ENCODE data around the gene SLC26A1.

The SLC26A1 gene

DNA sequence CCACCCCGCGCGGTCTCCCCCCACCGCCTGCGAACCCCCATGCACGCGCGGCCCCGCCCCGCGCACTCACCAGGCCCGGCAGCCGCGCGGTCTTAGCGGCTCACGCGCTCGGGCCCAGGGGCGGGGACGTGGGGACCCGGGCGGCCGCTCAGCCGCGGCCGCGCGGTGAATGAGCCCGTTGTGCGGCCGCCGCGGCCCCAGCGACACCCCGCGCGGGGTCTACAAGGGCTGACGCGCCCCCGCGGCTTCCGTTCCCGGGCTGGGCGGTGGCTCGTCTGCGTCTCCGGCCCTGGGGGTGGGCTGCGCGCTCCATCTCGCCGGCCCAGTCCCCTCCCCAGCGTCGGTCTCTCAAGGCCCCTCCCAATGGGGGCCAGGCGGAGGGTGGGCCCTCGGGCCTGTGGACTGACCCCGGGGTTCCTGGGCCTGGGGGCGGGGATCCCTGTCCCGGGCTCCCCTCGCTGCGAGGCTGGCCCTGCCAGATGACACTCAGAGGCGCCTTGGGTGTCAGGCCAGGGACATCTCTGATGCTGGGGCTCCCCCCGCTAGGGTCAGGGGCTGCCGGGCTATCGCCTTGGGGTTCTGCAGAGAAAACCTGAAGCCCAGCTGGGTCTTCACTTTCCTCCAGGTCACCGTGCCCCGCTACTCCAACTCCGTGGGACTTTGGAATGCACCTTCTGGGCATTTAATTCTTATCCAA is 4.3 kb upstream of the SLC26A1 start:
- peak; percentile 78 for DNase-seq

DNA sequence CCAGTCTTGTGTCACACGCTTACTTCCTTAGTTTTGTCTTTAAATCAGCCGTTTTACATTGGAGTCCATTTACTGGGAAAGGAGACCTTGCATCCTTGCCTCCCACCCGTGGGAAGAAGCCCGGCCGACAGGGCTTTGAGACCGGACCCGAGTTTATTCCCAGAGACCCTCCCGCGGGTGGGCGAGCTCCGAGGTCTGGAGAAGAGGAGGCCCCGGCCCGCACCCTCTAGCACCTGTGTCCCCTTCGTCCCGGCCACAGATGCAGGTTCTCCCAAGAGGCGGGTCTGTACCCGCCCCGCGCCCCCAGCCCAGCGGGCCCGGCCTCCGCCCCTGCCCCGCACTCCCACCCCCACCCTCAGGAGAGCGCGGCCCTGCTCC is 3.8 kb upstream of the SLC26A1 start:
- no peak for DNase-seq

DNA sequence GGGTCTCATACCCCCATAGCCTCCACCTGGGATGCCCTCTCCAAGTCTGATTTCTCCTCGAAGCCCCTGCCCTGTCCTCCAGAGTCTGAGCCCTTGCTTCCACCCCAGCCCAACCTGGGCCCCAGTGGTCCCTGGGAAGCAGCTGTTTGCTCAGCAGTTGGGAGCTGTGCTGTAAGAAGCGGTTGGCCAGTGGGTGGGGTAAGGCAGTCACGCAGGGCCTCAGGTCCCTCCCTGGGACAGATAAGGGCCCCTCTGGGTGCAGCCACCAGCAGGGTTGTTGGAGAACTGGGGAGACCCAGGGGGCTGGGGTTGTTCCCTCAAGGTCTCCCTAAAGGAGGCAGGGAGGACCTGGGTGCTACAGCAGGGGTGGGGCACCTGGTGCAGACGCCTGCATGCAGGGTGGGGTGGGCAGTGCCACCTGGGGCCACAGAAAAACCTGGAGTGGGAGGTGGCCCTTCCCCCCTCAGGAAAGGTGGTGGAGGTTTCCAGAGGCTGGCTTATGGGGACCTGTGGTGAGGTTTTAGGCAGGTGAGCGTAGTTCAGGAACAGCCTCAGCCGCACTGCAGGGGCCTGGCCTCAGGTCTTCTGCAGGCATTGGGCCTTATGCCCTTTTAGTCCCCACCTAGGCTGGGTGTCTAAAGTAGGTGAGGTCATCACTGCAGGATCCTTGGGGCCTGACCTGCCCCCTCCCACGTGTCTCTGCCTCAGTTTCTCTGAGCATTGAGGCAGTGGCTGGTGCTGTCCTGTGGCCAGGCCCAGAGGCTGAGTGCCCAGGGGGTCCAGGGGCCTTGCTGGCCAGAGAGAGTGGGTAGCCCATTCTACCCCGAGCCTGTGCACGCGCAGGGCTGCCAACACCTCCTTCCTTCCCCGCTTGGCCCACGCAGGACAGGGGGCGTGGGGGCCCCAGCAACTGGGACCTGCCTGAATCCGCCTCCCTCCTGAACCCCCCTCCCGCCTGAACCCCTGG is 3.1 kb upstream of the SLC26A1 start:
- no peak for DNase-seq

DNA sequence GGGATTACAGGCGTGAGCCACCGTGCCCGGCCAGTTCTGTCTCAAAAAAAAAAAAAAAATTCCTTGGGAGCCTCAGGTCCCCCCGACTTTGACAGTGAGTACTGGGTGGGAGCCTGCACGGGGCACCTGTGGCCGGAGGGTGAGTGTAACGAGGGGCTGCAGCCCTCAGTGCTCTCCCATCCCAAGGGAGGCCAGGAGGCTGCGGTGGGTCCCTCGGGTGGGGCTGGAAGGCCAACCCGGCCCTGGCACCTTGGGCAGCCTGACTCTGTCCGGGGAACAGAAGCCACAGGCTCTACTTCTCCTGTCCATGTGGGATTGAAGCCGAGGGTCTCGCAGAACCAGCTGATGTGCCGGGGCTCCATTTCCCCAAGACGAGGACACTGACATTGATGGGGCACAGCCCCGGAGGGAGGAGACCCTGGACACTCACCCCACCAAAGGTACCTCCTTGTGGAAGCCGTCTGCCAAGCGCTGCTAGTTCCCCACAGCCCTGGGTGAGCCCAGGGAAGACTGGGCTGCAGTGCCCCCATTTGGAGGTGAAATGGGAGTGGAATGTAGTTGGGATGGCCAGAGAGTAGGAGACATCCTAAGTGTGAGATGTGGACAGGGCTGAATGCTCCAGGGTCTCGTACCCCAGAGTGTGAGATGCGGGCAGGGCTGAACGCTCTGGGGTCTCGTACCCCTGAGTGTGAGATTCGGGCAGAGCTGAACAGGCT is 2.3 kb upstream of the SLC26A1 start:
- DNase-seq: no peak

DNA sequence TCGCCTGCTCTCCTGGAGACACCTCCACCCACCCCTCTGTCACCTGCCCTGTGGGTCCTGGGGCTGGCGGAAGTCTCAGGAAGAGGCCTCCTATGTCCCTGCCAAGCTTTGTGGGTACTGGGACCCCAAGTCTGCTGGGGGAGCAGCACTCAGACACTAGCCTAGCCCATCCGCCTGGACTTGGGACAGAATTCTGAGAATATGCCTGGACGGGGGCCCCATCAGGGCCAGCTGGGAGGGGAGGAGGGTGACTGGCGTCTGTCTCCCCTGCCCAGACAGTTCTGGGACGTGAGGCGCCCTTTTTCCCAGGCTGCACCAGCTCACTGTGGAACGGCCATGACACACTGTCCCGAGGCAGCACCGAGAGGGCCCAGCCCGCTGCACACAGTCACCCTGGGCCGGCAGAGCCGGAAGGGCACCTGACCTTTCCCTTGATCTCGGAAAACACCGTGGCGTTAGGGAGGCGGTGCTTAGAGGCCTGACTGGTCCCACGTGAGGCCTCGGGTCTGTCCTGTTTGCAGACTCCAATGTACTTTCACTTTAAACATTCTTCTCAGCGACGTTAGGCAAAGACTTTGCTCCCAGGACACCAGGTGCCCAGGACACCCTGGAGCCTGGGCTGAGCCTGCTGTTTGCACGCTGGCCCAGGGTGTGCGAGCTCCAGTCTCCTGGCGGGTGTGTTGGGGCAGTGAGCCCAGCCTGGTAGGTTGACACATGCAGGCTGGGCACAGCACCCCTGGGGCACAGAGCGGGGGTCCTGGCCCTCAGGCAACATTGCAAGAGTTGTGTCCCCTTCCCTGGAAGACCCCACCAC is 700 bp downstream of the SLC26A1 start:
- no peak for DNase-seq

DNA sequence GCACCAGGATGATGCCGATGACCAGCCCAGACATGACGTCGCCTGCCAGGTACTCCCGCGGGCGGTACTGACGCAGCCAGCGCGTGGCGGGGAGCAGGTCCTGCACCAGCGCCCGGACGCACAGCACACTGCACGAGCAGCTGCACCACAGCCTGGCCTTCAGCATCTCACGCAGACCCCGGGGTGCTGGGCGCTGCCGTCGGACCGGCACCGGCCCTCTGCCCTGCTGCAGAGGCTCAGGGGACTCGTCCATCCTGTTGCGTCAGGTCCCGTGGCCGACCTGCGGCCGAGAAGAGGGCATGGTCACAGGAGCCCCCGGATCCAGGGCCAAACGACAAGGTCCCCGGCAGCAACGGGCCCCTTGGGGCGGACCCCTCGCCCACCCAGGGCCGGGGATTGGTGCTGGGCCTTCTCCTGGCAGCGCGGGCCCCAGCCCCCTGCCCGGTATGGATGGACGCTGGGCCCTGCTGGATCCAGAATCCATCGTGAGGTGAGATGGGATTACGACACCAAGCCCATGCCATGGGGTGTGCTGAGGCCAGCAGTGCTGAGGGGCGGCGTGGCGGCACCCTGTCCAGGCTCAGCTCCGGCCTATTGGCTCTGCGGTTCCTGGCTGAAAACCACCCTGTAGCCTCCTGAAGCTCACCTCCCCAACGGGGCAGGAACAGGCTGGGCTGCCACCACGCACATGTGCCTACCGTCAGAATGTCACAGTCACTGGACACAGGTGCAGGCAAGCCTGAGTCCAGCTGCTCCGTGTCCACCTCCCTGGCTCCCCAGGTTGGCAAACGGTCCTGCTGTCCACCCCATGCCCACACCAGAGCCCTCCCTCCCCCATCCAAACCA is 1.5 kb downstream of the SLC26A1 start:
- no peak for DNase-seq

DNA sequence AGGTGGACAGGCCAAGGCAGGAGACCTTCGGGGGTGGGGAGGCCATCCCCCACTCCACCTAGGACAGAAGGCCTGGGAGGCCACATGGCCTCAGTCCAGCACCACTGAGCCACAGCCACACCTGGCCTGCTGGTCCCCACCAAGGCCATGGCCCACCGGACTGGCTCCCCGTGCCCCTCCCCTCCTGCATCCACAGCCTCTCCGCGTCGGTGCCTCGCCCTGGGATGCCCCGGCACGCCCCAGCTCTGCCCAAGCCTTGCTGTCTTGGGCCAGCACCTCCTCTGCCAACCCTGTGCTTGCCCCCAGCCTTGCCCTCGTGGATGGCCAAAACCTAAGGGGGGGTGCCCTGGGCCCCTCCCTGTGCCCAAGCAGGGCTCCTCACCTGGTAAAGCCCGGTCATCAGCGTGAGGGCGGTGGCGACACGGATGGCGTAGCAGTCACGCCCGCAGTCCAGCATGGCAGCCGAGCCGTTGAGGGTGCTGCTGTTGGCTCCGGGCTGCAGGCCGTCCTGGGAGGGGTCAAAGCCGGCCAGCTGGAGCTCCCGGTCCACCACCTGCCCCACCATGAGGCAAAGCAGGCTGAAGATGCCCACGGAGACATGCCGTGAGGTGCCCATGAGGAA is 2.3 kb downstream of the SLC26A1 start:
- no peak for DNase-seq

DNA sequence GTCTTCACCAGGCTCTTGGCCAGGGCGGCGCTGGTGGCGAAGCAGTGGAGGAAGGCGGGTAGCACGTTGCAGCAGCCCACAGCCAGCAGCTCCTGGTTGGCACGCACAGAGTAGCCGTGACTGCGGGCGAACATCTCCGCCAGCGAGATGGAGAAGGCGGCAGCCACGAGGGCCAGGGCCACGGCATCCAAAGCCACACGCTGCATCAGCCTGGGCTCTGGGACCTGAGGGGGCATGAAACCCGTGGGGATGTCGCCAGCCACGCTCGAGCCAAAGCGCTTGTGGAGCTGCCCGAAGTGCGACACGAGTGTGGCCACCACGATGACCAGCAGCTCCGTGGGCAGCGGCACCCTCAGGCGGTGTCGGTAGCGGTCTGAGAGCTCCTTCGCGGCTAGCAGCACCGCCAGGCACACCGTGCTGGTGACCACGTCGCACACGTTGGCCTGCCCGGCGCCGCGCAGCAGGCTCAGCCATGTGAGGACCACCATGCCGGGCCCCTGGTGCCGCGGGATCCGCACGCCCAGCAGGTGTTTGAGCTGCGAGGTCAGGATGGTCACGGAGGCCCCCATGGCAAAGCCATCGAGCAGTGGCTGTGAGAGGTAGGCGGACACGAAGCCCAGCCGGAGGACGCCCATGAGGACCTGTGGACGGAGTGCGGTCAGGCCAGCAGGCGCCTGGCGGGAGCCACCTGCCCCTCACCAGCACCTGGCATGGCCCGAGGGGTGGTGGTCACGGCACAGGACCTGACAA is 3.3 kb downstream of the SLC26A1 start:
- DNase-seq: no peak

DNA sequence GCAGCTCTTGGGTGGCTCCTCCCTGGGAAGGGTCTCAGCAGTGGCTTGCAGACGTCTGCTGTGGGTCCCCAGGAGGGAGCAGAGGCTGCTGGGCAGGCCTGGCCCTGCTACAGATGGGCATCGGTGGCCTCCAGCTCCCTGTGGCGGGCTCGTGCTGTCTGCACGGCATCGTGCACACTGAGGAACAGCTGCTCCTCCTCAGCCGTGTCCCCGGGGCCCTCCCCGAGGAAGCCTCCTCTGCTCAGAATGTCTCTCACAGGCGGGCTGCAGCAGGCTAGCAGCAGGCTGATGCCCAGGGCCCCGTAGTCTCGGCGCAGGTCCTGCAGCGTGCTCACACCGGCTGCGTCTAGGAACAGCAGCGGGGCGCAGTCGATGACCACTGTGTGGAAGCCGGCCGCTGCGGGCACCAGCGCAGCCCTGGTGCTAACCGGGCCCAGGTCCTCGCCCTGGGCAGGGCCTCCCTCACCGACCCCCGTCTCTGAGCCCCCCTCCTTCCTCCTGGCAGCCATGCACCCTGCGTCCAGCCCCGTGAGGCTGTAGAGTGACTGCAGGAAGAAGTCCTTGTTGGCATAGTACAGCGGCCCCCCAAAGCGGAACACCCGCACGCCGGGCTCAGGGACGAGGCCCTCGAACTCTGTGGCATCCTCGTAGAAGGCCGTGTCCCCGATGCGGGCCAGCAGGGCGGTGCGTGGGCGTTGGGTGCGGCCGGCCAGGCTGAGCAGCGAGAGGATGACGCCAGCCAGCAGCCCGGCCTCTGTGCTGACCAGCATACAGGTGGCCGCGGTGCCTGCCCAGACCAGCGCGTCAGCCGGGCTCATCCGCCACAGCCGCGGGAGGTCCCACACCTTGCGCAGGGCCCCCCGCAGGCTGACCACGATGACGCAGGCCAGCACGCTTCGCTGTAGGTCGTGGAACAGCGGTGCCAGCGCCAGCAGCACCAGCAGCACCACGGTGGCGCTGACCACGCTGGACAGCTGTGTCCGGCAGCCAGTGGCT is 4.2 kb downstream of the SLC26A1 start:
- no peak for DNase-seq

DNA sequence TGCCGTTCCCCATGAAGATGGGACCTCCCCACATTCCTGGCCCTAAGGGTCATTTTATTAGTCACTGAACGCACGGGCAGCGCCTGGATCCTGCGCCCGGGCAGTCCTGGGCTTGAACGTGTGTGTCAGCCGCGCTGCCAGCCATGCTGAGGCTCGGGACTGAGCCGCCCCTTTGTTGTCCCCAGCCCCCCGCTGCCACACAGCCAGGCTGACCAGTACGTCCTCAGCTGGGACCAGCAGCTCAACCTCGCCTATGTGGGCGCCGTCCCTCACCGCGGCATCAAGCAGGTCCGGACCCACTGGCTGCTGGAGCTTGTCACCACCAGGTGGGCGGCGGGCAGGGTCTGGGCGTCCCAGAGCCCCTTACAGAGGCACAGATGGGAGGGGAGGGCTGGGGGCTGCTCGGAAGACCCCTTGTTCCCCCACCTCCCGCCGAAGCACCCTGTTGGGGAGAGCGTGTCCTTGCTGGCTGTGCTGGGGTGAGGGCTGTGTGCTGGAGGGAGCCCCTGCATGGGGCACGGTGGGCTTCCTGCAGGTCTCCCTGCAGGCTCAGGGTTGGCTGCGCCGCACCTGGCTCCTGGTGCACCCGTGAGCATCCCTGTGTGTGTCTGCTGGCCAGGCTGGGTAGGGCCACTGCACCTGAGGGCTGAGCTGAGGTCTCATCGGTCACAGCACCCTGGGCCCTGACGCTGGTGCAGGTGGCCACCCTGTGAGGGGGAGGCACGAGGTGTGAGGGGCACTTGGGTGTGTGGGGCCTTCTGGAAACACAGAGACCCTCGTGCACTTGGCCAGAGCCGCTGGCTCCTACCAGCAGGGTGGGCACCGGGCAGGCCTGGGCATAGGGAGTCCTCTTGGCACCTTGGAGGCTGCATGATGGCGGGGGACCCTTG is 5.3 kb downstream of the SLC26A1 start:
- no peak for DNase-seq

DNA sequence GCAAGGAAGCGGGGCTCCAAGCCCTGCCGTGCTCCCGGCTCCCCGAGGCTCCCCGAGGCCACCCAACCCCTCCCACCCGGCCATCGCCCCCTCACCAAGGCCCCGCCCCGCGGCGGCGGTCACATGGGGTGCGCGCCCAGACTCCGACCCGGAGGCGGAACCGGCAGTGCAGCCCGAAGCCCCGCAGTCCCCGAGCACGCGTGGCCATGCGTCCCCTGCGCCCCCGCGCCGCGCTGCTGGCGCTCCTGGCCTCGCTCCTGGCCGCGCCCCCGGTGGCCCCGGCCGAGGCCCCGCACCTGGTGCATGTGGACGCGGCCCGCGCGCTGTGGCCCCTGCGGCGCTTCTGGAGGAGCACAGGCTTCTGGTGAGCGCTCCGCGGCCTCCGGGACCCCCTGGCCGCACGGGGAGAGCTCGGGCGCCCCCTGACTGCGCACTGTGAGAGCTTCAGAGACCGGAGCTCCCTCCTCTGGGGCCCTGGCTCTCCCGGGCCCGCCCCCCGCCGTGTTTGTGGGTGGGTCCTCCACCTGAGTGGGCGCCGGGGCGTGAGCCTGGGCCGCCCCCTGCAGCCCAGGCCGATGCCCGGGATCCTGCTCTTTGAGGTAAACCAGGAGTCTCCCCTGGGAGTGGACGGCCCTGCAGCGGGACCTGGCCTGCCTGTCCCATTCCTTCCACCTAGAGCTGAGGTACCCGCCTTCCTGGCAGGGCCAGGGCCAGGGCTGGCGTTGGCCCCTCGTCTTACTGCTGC is 6.2 kb downstream of the SLC26A1 start, which contains the start of gene IDUA:
IDUA (plus strand) TSS at position 166 of the 745 bp plus-strand sequence; CDS start at position 207, 41 bp downstream.
- peak; percentile 95 for DNase-seq

DNA sequence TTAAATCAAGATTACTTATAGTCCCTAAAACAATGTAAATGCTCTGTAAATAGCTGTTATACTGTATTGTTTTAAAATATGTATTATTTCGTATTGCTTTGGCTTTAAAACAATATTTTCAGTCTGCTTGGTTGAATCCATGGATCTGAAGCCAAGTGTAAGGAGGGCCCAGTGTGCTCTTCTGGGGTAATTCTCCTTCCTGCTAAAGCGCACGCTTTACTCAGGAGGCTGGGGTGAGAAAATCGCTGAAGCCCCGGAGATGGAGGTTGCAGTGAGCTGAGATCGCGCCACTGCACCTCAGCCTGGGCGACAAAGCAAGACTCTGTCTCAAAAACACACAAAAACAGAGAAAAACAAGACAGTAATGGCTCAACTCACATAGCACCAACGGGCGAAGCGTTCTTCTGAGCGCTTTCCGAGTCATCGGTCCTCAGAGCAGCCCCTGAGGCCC is 6.8 kb downstream of the SLC26A1 start:
- DNase-seq: no peak

DNA sequence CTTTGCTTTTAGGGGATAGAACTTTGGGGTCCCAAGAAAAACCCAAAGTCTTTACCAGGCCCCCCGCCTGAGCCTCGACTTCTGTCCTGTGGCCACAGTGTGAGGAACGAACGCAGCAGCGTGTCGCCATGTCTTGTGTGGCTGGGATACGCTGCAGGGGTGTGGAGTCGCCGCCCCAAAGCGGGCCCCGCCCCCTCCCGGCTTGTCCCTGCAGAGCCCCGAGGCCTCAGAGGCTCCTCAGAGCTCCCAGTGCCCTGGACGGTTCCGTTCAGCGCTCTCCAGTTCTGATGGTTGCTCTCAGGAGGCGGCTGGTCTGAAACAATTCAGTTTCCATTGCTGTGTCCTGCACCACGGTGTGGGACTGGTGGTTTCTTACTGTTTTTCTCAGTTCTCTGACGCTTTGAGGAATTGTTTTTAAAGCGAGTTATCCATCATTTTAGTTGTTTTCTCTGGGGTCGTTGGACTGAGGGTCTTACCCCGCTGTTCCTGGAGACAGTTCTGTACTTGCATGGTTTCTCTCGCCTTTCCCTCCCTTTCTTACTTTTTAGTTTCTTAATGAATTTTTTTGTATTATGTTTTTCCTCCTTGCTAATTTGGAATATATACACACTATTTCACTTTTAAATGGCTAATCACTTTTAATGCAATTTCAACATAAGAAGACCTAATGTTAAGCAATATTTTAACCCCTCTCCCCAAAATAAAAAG is 7.9 kb downstream of the SLC26A1 start:
- DNase-seq: peak; percentile 97

DNA sequence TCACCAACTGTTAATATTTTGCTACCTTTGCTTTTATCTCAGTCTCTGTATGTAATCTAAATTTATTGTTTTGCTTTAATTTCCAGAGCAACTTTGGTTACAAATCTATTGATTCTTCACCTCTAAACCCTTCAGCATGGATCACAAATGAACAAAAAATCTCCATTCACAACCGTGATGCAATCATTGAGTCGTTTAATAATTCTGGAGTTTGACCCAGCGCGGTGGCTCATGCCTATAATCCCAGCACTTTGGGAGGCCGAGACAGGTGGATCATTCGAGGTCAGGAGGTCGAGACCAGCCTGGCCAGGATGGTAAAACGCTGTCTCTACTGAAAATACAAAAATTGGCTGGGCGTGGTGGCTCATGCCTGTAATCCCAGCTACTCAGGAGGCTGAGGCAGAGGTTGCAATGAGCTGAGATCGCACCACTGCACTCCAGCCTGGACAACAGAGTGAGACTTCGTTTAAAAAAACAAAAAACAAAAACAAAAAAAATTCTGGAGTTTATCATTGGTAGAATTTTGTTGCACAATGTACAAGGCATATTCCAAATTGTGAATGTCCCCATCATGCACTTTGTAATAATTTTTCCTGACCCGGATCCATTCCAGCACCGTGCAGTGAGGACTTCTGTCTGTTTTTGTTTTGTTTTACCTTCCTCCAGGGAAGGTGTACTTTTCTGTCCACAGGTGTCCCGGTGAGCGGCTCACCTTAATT is 8.7 kb downstream of the SLC26A1 start:
- no peak for DNase-seq

DNA sequence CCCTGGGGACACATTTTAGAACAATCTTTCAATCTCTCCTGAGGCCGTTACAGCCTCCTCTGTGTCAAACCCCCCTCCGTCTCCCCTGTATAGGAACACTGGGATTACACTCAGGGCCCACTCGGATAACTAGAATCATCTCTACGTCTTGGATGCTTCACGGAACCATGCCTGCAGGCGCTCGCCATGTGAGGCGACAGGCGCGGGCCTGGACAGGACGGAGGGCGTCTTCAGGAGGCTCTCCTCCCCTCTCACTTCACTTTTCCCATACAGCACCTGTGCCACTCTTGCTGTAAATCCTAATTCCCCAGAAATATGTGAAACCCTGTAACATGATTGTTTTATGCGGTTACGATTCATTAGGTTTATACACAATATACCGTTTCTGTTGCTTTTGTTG is 10.4 kb downstream of the SLC26A1 start:
- DNase-seq: no peak

DNA sequence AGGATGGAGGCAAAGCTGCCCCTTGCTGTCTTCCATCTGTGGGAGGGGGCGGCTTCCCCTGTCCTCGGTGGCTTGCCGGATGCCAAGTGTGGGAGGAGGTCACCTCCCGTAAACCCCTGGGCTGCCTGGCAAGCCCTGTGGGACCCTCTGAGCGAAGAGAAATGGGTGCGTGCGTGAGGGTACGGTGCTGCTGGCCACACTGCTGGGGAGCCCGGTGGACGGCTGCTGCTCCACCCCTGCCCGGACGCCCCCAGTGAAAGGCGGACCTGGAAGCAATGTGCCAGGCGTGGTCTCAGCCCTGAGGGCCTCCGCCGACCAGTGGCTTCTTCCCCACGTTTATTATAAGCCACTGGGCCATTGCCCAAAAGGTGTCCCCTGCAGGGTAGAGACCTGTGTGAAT is 10.9 kb downstream of the SLC26A1 start:
- DNase-seq: no peak
